HG02571 (cell line): ENCODE results near the gene FAM120A.

Source experiments
- ATAC-seq: cut with Tn5 transposase; IDR thresholded peaks from one replicate; pipeline ENCODE4 v1.9.1; 2021; ENCODE audit warnings: mild to moderate bottlenecking, moderate library complexity; ENCODE audit not compliant: unreplicated experiment

Gene FAM120A

GRCh38 chr9:93613791-93614190 lies 162.3 kb downstream of the FAM120A start:
- no peak for ATAC-seq

- ATAC-seq: no peak
Measured at GRCh38 chr9:93614830-93615468, 163.5 kb downstream of the FAM120A start.
